H1 (cell line): ENCODE results near the gene CEBPZ.
A peak's percentile ranks its signal among the peaks of the same experiment; 100 is the strongest.
"Not testable (repeated sequence)": the region's sequence is repeated elsewhere in the genome, so short reads cannot be mapped to it uniquely, and the experiment has no call there.

Experiments
- ATF2 ChIP-seq: IDR thresholded peaks from 2 replicates; pipeline ENCODE4 v1.6.1; 2012; ENCODE audit warnings: low read length, inconsistent platforms
- CBX8 ChIP-seq: fragments of 300-800, 300-1000 bp; sonication (generic); IDR thresholded peaks from 2 replicates; pipeline ENCODE4 v1.7.1; 2016; ENCODE audit warnings: low read depth, low read length, borderline replicate concordance
- EZH2 ChIP-seq: fragments of 200-600 bp; sonication (generic); IDR thresholded peaks from 2 replicates; pipeline ENCODE4 v1.7.1; 2012; ENCODE audit warnings: low read depth, mild to moderate bottlenecking, moderate library complexity, low read length, inconsistent platforms; ENCODE audit not compliant: severe bottlenecking
- HDAC6 ChIP-seq: IDR thresholded peaks from one replicate; pipeline ENCODE4 v1.7.1; 2012; ENCODE audit warnings: low read depth, mild to moderate bottlenecking, inconsistent platforms, low read length, moderate library complexity
- NRF1 ChIP-seq: IDR thresholded peaks from 2 replicates; pipeline ENCODE4 v1.6.1; 2011; ENCODE audit warnings: mild to moderate bottlenecking, low read depth, low read length, improper control_type of control experiment
- PHF8 ChIP-seq: fragments of 200-600 bp; sonication (generic); conservative IDR thresholded peaks from 2 replicates; pipeline ENCODE4 v1.7.1; 2012; ENCODE audit warnings: low read depth, mild to moderate bottlenecking, inconsistent platforms, low read length, moderate library complexity
- SP2 ChIP-seq: IDR thresholded peaks from 2 replicates; pipeline ENCODE4 v1.6.1; 2012; ENCODE audit warnings: mild to moderate bottlenecking, low read length, inconsistent platforms
- YY1 ChIP-seq: IDR thresholded peaks from 2 replicates; pipeline ENCODE4 v1.6.1; 2011; ENCODE audit warnings: low read depth, mild to moderate bottlenecking, low read length
- TF ChIP-seq, protein P1 (sequence below), 3 experiments: IDR thresholded peaks; 1 replicate in 2 of 3; 2 replicates in 1 of 3; pipeline versions ENCODE4 v1.5.1 to v1.6.1; 2011; ENCODE audit warnings: low read length in 3 of 3, mild to moderate bottlenecking in 3 of 3, inconsistent platforms in 2 of 3, low read depth in 1 of 3, moderate library complexity in 1 of 3; ENCODE audit not compliant: insufficient read depth in 1 of 3; ENCODE audit errors: control extremely low read depth in 1 of 3
- TF ChIP-seq, protein P2 (sequence below): IDR thresholded peaks from 2 replicates; pipeline ENCODE4 v1.6.1; 2012; ENCODE audit warnings: inconsistent platforms
- TF ChIP-seq, protein P3 (sequence below): IDR thresholded peaks from 2 replicates; pipeline ENCODE4 v1.6.1; 2011; ENCODE audit warnings: low read depth, mild to moderate bottlenecking, low read length; ENCODE audit not compliant: insufficient read depth

DNA sequence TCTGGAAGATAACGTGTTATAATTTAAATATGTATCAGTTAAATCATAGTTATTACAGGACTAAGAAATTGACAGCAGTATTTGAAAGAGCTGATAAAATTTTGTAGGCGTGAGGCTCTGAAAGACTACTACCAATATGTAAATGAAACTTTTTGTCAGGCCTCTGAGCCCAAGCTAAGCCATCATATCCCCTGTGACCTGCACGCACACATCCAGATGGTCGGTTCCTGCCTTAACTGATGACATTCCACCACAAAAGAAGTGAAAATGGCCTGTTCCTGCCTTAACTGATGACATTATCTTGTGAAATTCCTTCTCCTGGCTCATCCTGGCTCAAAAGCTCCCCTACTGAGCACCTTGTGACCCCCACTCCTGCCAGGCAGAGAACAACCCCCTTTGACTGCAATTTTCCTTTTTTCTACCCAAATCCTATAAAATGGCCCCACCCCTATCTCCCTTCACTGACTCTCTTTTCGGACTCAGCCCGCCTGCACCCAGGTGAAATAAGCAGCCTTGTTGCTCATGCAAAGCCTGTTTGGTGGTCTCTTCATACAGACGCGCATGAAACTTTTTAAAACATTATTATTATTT, 26.2 kb downstream of the CEBPZ start:
- not testable (repeated sequence) for TF ChIP-seq SP2, YY1, EZH2, NRF1, CBX8, PHF8, HDAC6
- TF ChIP-seq, protein P1, sequence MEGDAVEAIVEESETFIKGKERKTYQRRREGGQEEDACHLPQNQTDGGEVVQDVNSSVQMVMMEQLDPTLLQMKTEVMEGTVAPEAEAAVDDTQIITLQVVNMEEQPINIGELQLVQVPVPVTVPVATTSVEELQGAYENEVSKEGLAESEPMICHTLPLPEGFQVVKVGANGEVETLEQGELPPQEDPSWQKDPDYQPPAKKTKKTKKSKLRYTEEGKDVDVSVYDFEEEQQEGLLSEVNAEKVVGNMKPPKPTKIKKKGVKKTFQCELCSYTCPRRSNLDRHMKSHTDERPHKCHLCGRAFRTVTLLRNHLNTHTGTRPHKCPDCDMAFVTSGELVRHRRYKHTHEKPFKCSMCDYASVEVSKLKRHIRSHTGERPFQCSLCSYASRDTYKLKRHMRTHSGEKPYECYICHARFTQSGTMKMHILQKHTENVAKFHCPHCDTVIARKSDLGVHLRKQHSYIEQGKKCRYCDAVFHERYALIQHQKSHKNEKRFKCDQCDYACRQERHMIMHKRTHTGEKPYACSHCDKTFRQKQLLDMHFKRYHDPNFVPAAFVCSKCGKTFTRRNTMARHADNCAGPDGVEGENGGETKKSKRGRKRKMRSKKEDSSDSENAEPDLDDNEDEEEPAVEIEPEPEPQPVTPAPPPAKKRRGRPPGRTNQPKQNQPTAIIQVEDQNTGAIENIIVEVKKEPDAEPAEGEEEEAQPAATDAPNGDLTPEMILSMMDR (IDR thresholded peaks at IDR 0.05; ENCODE audit: control extremely low read depth in 1 of 3, insufficient read depth in 1 of 3, low read depth in 1 of 3, low read length in 3 of 3), result not testable (repeated sequence)
- TF ChIP-seq, protein P2, sequence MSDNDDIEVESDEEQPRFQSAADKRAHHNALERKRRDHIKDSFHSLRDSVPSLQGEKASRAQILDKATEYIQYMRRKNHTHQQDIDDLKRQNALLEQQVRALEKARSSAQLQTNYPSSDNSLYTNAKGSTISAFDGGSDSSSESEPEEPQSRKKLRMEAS, result peak; percentile 25; the same call in 1 of the 2 replicates
- peak; percentile 84 for TF ChIP-seq ATF2
- TF ChIP-seq, protein P3, sequence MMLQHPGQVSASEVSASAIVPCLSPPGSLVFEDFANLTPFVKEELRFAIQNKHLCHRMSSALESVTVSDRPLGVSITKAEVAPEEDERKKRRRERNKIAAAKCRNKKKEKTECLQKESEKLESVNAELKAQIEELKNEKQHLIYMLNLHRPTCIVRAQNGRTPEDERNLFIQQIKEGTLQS, result not testable (repeated sequence)
